GM18951 (cell line): ENCODE results near the gene EIF1B.

Experiments
- POLR2A ChIP-seq: IDR thresholded peaks from 4 replicates; pipeline ENCODE4 v1.6.1; 2011; ENCODE audit warnings: mild to moderate bottlenecking; ENCODE audit not compliant: insufficient read length, insufficient read depth; ENCODE audit errors: extremely low read depth
- in situ Hi-C: fragments of 300-500 bp; cut with MboI; formaldehyde crosslinking; loops from one replicate; pipeline ENCODE4 v1.12.0; 2022; ENCODE audit warnings: low sequenced_read_pairs, mixed read lengths, inconsistent platforms; ENCODE audit not compliant: unreplicated experiment

The EIF1B gene

DNA sequence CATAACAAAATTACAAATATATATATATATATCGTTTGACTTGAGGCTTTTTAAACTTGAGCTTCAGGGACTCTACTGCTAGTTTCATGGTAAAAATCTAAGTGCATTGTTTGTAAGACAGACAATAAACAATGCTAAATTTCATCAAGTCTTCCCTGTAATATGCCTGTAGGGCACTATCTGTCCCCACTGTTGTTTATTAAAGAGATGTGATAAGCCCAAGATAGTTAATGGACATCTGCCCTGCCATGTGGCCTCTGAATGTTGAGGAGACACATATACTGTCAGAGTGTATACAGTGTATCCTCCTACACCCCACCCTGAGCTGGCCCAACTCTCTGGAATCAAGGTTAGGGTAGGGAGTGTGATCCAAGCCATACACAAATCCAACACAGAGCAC is 15.1 kb upstream of the EIF1B start:
- in situ Hi-C loops, result no loop called here

DNA sequence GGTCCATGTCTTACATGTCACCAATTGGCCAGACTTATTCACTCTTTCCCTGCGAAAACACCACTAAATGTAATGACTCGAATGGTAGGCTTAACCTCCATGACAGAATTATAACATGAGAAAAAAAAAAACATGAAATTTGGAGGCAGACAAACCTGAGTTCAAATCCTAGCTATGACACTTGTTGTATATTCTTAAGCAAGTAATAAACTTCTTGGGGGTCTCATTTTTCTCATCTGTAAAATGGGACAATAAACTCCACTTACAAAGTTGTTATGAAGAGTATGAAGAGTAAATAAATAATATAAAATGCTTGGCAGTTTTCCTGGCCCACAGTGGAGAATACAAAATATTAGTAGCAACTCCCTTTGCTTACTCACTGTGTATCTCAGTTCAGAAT is 11.4 kb upstream of the EIF1B start:
- TF ChIP-seq POLR2A, result no peak
- in situ Hi-C loops, result no loop called here

More for the DNA sequence above, 15.1 kb upstream of the EIF1B start:
- no peak for TF ChIP-seq POLR2A

DNA sequence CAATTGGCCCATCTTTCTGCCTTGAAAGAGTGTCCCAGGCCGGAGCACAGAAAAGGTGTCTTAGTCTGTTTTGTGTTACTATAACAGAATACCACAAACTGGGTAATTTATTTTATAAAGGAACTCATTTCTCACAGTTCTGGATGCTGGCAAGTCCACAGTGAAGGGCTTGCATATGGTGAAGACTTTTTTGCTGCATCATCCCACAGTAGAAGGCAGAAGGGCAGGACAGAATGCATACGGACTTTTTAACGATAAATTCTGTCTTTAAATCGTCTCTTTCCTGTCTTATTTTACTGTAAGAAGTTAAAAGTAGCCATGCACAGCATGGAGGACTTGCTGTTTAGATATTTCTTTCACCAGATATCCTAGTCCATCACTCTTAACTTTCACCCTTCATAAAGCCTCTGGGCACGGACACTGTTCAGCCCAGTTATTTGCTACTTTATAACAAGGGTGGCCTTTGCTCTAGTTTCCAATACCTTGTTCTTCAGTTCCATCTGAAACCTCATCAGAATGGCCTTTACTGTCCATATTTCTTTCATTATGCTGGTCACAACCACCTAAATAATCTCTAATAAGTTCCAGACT is 10.3 kb upstream of the EIF1B start:
- no peak for TF ChIP-seq POLR2A
- in situ Hi-C loops, result no loop called here

DNA sequence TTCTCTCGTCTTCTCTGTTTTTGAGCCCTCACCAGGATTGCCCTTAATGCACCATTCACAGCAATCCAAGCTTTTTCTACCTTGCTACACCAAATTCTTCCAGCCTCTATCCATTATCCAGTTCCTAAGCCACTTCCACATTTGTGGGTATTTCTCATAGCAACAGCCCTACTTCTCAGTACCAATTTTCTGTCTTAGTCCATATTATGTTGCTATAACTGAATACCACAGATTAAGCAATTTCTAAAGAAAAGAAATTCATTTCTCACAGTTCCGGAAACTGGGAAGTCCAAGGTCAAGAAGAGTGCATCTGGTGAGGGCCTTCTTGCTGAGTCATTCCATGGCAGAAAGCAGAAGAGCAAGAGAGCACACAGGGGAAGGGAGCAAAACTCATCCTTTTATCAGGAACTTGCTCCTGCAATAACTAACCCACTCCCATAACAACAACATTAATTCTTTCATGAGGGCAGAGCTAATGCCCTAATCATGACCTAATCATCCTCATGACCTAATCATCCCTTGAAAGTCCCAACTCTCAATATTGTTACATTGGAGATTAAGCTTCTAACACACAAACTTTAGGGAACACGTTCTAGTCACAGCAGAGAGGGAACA is 9.7 kb upstream of the EIF1B start:
- TF ChIP-seq POLR2A, result no peak
- in situ Hi-C loops, result no loop called here

DNA sequence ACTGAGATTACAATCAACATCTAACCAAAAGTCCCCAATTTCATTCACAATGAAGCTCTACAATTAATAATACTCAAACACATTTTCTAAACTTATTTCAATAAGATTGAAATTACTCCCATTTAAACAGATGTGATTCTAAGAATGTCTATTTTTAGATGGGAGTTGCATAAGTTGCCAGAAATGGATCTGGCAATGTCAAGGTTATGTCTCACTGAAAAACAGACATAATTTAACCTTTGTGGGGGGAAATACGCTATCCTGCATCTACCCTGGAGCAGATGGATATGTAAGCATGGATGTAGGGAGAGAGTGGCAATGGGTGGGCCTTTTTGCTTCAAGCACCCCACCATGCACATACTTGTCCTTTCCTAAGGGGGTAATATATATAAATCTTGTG is 6.7 kb upstream of the EIF1B start:
- in situ Hi-C loops, result no loop called here
- no peak for TF ChIP-seq POLR2A

DNA sequence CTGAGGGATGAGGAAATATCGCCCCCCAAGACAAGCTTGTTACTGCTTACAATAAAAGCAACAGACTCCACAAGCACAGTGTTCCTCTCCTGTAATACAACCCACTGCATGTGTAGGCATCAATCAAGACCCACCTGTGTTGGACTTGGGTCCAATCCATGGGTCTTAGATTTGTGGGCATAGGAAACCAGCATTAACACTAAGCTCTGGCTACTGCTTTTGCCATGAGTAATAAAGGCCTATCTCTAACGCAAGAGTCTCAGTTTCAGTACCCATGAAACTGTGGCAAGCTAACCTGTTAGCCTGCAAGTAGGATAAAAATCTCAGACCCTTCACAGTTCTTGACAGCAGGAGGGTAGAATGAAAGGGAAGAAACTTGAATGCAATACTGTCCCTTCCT is 5.2 kb upstream of the EIF1B start:
- TF ChIP-seq POLR2A, result no peak

DNA sequence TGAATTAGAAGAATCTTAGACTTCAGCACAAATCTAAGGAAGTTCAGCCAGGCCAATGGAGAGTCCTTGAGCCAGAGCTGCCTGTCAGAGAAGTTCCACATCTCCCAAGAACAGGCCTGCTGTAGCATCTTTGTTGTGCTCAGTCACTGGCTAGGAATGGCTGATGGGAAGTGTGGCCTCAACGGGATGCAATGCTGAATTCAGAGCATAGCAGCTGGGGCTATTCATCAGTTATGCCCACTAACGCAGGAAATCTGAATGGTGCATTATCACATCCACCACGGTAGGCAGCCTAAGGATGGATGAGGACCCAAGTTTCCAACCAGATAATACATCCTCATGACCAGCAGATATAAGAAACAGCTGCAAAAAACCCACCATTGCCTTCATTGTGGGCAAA is 3.2 kb upstream of the EIF1B start:
- in situ Hi-C loops, result no loop called here
- no peak for TF ChIP-seq POLR2A

More for the DNA sequence above, 5.2 kb upstream of the EIF1B start:
- in situ Hi-C loops, result no loop called here

DNA sequence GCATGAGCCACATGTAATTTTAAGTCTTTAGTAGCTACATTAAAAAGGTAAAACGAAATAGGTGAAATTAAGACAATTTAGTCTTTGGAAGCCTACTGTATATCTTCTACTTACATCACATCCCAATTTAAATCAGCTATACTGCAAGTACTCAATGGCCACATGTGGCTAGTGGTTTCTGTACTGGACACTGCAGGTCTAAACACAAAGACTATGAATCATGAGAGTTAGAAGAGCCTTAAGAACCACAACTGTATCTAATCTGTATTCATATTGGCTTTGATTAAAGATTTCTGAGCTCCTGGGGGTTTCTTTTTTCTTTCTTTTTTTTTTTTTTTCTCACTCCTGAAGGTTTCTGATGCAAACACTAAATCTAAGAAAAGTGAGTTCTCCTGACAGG is 2.3 kb upstream of the EIF1B start:
- no peak for TF ChIP-seq POLR2A
- in situ Hi-C loops, result no loop called here

DNA sequence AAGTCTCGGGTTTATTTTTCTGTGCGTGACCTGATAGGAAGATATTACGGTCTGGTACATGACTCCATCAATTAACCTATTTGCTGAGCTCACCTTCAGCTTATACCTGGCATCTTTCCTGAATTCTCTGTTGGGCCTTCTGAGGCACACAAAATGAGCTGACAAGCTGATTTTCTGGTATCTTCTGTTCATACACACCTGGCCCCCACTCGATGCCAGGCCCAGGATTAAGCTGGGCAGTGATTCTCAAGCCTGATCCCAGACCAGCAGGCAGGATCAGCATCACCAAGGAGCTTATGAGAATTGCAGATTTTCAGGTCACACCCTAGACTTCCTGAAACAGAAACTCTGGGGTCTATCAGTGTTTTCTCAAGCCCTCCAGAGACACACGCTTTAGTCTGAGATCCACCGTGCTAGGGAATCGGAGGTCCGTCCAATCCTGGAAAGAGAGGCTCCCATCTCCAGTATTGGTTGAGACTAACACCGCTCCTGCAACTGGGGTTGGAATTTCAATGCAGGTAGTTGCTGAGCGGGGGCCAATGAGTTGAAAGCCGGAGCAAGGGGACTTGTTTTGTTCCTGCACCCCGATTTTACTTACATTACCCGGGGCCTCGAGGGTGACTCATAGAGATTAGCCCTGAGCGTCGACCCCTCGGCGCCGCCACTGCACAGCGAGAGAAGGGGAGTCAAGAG is 636 bp upstream of the EIF1B start:
- TF ChIP-seq POLR2A, result no peak
- in situ Hi-C loops, result no loop called here

DNA sequence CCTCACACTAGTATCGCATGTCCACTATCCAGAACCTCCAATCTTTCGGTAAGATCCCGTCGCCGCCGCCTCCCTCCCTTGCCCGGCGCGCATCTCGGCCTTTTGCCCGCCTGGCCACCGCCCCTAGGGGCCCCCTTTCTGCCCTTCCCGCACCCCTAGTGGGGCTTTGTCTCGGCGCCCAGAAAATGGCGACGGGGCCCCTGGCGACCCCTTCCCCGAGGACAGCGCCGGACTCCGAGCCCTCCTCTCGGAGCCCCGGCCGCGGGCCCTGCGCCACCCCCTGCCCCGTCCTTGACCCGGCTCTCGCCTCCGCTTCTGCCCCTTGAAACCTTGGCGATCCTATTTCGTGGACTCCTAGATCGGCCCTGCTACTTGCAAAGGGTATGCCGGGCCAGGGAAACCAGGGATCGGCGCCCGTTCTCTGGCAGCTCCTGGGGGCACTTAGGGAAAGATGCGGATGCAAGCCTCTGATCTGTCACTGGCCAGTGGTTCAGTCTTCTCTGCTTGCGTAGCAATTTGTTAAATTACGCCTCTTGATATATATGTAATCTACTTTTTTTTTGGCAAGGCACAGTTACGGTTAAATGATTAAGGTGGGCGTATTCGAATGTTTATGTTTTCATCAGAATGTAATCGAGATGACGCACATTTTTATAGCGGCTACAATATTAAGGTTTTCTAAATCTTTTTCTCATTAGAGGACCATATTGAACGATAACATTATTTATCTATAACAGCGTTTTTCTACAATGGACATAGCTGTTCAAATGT is 603 bp downstream of the EIF1B start:
- in situ Hi-C loops, result no loop called here
- no peak for TF ChIP-seq POLR2A

DNA sequence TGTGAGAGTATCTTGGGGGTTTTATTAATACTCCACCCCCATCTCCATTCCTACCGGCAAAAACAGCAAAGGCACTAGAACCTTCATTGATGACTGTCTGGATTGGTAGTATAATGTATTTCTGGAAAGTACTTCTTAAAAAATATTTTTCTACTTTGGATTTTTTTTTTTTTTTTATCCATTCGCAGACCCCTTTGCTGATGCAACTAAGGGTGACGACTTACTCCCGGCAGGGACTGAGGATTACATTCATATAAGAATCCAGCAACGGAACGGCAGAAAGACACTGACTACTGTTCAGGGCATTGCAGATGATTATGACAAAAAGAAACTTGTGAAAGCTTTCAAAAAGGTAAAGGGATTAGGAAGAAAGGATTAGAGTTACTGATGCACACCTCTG is 1.2 kb downstream of the EIF1B start:
- in situ Hi-C loops, result no loop called here
- no peak for TF ChIP-seq POLR2A

DNA sequence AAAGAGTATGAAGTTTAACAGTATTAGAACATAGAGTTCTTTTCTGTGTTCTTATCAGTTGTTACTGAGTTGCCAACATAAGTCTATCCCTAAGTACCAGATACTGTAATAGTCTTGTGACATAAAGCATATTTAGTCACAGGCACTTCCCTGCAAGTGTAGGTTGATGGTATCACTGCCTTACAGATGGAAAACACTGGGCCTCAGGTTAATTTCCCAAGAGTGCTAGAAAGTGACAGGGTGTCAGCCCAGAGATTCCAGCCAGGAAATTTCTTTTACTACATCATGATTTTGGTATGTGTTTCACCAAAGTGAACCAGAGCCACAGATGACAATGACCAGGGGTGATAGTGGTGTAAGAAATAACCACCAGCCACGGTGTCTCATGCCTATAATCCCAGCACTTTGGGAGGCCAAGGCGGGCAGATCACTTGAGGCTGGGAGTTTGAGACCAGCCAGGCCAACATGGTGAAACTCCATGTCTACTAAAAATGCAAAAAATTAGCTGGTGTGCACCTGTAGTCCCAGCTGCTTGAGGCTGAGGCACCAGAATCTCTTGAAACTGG is 3.2 kb downstream of the EIF1B start:
- in situ Hi-C loops, result no loop called here
- TF ChIP-seq POLR2A, result no peak

DNA sequence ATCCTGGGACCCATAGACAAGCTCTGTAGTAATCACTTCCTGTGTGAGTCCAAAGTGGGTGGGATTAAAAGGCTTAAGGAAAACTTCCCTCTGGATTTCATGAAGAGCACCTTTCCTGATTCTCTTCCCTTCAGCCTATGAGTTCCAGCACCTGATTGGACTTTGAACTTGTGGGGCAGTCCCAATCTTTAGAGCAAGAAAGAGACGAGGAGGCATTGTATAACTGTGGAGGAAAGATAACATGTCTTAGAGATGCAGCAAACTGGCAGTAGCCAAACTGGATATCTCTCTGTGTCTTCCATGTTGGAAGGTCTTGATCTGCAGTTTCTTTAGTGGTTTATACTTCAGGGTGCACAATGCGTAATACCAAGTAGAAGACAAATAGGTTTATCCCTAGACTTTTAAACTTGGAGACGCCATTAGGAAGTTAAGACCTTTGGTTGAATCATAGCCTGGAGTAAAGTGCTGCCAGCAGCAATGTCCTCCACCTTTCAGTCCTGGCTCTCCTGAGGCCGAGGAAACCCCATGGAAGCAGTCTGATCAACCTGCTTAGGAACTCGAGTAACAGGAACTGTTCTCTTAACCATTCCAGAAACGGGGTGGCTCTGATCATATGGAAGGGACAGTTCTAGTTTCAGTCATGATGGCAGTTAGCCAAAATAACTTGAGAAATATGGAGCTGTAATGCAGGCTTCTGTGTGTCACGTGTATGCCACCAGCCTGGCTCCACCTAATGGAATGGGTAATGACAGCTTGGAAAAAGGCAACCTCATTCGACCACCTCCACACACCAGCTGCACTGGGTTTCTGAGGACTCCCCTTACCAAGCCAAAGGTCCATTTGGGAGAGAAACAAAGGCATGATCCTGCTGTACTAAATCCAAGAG is 4.7 kb downstream of the EIF1B start:
- no peak for TF ChIP-seq POLR2A

More for the DNA sequence above, 4.7 kb downstream of the EIF1B start:
- in situ Hi-C loops, result no loop called here
